GM06990 (cell line): ENCODE data around the gene CTNNA3.

ENCODE experiments used
- DNase-seq: peaks from one replicate; pipeline ENCODE4 v3.0.0-alpha.2; 2011; ENCODE audit not compliant: insufficient read length; ENCODE audit errors: extremely low read depth
- H3K27me3 ChIP-seq: replicated peaks from 2 replicates; pipeline ENCODE4 v1.6.0; 2011; ENCODE audit warnings: low read length; ENCODE audit not compliant: control insufficient read depth, insufficient read depth
- H3K36me3 ChIP-seq: 2 replicates; pipeline ENCODE4 v1.5.1; 2011; ENCODE audit warnings: low read length; ENCODE audit not compliant: control insufficient read depth, insufficient read depth
- H3K4me3 ChIP-seq: replicated peaks from 2 replicates; pipeline ENCODE4 v1.5.1; 2011; ENCODE audit warnings: low read depth, mild to moderate bottlenecking, control low read depth, low read length
- CTCF ChIP-seq: IDR thresholded peaks from 2 replicates; pipeline ENCODE4 v1.5.1; 2011; ENCODE audit warnings: low read length, control low read depth, mild to moderate bottlenecking, inconsistent platforms; ENCODE audit not compliant: insufficient read depth, poor library complexity, severe bottlenecking

Gene CTNNA3

DNA sequence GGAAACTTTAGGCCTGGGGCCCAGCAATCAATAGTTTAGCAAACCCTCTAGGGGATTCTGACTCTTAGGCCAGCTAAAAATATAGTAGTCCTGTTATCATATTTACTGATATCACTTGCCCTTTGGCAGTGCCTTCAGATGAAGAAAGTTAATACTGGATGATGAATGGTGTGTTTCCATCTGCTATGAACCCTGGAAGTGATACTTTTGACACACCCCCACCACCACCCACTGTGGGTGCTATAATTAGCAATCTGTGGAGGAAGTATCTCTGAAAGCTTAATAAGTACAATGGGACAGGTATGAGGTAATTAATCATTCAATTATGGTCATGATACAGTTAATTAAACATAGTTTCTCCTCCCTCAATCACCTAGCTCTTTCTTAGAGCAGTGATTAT, 860.6 kb downstream of the CTNNA3 start:
- no peak for TF ChIP-seq CTCF
- no peak overlapping the region for H3K4me3 ChIP-seq
- DNase-seq, result no peak
- no peaks in the 10 kb centered on the region for H3K36me3 ChIP-seq
- no peaks in the 10 kb centered on the region for H3K27me3 ChIP-seq

- Histone ChIP-seq H3K4me3 (no peak overlapping the region), H3K27me3 (no peaks in the 10 kb centered on the region), H3K36me3 (no peaks in the 10 kb centered on the region)
- TF ChIP-seq CTCF, result no peak
- no peak for DNase-seq
These were observed 861.2 kb downstream of the CTNNA3 start for GRCh38 chr10:66834802-66835201.

- DNase-seq, result no peak
- TF ChIP-seq CTCF, result no peak
- H3K36me3 ChIP-seq, result no peaks in the 10 kb centered on the region
These were observed 862.1 kb downstream of the CTNNA3 start for GRCh38 chr10:66833861-66834260.

GRCh38 chr10:66832781-66833422, 863.1 kb downstream of the CTNNA3 start:
- TF ChIP-seq CTCF, result no peak
- Histone ChIP-seq H3K4me3 (no peak overlapping the region), H3K36me3 (no peaks in the 10 kb centered on the region), H3K27me3 (no peaks in the 10 kb centered on the region)
- DNase-seq, result no peak

More at GRCh38 chr10:66833861-66834260, 862.1 kb downstream of the CTNNA3 start:
- H3K27me3 ChIP-seq, result no peaks in the 10 kb centered on the region
- no peak overlapping the region for H3K4me3 ChIP-seq

- no peak for TF ChIP-seq CTCF
- Histone ChIP-seq H3K27me3 (no peaks in the 10 kb centered on the region), H3K36me3 (no peaks in the 10 kb centered on the region), H3K4me3 (no peak overlapping the region)
- no peak for DNase-seq
These were observed 867.0 kb downstream of the CTNNA3 start for GRCh38 chr10:66828957-66829356.

DNA sequence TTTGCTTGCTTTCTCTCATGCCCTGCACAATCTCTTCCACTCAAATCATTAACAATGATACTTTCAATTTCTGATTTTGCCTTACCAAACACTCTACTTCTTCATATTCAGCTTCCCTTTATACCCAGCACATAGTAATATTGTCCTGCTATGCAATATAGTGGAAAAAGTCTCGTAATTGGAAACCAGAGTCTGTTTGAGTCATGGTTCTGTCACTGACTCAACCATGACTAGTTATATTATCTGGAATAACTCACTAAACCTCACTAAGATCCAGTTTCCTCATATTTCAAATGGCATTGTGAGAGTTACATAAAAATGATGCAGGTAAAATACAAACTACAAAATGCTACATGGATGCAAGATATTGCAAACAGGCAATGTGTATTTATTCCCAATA, 868.6 kb downstream of the CTNNA3 start:
- TF ChIP-seq CTCF, result no peak
- H3K27me3 ChIP-seq, result no peaks in the 10 kb centered on the region
- H3K4me3 ChIP-seq, result no peak overlapping the region
- no peaks in the 10 kb centered on the region for H3K36me3 ChIP-seq
- no peak for DNase-seq
